ENCODE results near the gene MTRFR.

- TF ChIP-seq CTCF (IDR thresholded peaks at IDR 0.05) (no peak), POLR2A (IDR thresholded peaks at IDR 0.05) (no peak)
Measured at GRCh38 chr12:123187637-123188036, 45.6 kb upstream of the MTRFR start.

Measured in adrenal gland (tissue), 5 donors.